ENCODE results near the gene CEP128. TPM values are rescaled to one million over a fixed set of nuclear protein-coding genes. Genes with fewer than 3 reads are reported as not detected.

Gene CEP128
- polyA plus RNA-seq, 1 donor (not counting 4 experiments of a cell fraction or from before 2014, with no cell fraction given), result 2.6 TPM

- no peak for DNase-seq (ENCODE audit: low read depth, low spot score)
- no peak overlapping the region for H3K27ac ChIP-seq (ENCODE audit: control insufficient read depth, insufficient read depth, low read length)
- no peak overlapping the region for H3K4me2 ChIP-seq (ENCODE audit: control insufficient read depth, extremely low read depth, insufficient read depth, low read depth, low read length)
- no peaks in the 10 kb centered on the region for H3K4me1 ChIP-seq (ENCODE audit: control insufficient read depth, extremely low read depth, insufficient read depth, low read length)
- H3K79me2 ChIP-seq (ENCODE audit: control insufficient read depth, insufficient read depth, low read length), result no peaks in the 10 kb centered on the region
- TF ChIP-seq CTCF (optimal IDR thresholded peaks at IDR 0.05 in 1 of 3, IDR thresholded peaks at IDR 0.05 in 1 of 3, conservative IDR thresholded peaks at IDR 0.05 in 1 of 3; ENCODE audit: extremely low read depth in 1 of 3, insufficient read depth in 2 of 3, low read length in 3 of 3) (no peak), EZH2 (IDR thresholded peaks at IDR 0.05; ENCODE audit: low read length) (no peak)
- dilution Hi-C loops (cut with MboI; ENCODE audit: extremely low pct_ligation_motif_present, low sequenced_read_pairs), result no loop called here
- no peak overlapping the region for H2AFZ ChIP-seq (ENCODE audit: control insufficient read depth, low read length)
- H3K4me3 ChIP-seq (ENCODE audit: control insufficient read depth in 2 of 3, extremely low read depth in 1 of 3, insufficient read depth in 2 of 3, low read depth in 1 of 3, low read length in 3 of 3), result no peak overlapping the region
- no peak overlapping the region for H3K9ac ChIP-seq (ENCODE audit: control insufficient read depth, extremely low read depth, insufficient read depth, low read length)
- no peak for FAIRE-seq
- H3K9me1 ChIP-seq (ENCODE audit: control insufficient read depth, extremely low read depth, insufficient read depth, low read length), result no peaks in the 10 kb centered on the region
- H3K36me3 ChIP-seq (ENCODE audit: control insufficient read depth in 2 of 2, extremely low read depth in 1 of 2, insufficient read depth in 2 of 2, low read length in 2 of 2), result no peaks in the 10 kb centered on the region
- no peaks in the 10 kb centered on the region for H3K27me3 ChIP-seq (ENCODE audit: control insufficient read depth, extremely low read depth, insufficient read depth, low read length)
- peaks cover 2% of the 10 kb centered on the region for H3K9me3 ChIP-seq (ENCODE audit: control insufficient read depth, low read depth, low read length)
- H4K20me1 ChIP-seq (ENCODE audit: control insufficient read depth, extremely low read depth, insufficient read depth, low read length), result no peaks in the 10 kb centered on the region
Observed at GRCh38 chr14:80678436-80678835, 263.1 kb downstream of the CEP128 start.

- TF ChIP-seq CTCF (optimal IDR thresholded peaks at IDR 0.05 in 1 of 3, IDR thresholded peaks at IDR 0.05 in 1 of 3, conservative IDR thresholded peaks at IDR 0.05 in 1 of 3; ENCODE audit: extremely low read depth in 1 of 3, insufficient read depth in 2 of 3, low read length in 3 of 3), result no peak
- no peak for TF ChIP-seq EZH2 (IDR thresholded peaks at IDR 0.05; ENCODE audit: low read length)
- Histone ChIP-seq H4K20me1 (ENCODE audit: control insufficient read depth, extremely low read depth, insufficient read depth, low read length) (no peaks in the 10 kb centered on the region), H3K79me2 (ENCODE audit: control insufficient read depth, insufficient read depth, low read length) (no peaks in the 10 kb centered on the region), H3K9me1 (ENCODE audit: control insufficient read depth, extremely low read depth, insufficient read depth, low read length) (no peaks in the 10 kb centered on the region), H3K4me2 (ENCODE audit: control insufficient read depth, extremely low read depth, insufficient read depth, low read depth, low read length) (no peak overlapping the region), H3K27me3 (ENCODE audit: control insufficient read depth, extremely low read depth, insufficient read depth, low read length) (no peaks in the 10 kb centered on the region), H3K4me1 (ENCODE audit: control insufficient read depth, extremely low read depth, insufficient read depth, low read length) (no peaks in the 10 kb centered on the region), H3K36me3 (ENCODE audit: control insufficient read depth in 2 of 2, extremely low read depth in 1 of 2, insufficient read depth in 2 of 2, low read length in 2 of 2) (no peaks in the 10 kb centered on the region), H3K27ac (ENCODE audit: control insufficient read depth, insufficient read depth, low read length) (no peak overlapping the region), H2AFZ (ENCODE audit: control insufficient read depth, low read length) (no peak overlapping the region), H3K9ac (ENCODE audit: control insufficient read depth, extremely low read depth, insufficient read depth, low read length) (no peak overlapping the region), H3K9me3 (ENCODE audit: control insufficient read depth, low read depth, low read length) (no peaks in the 10 kb centered on the region), H3K4me3 (ENCODE audit: control insufficient read depth in 2 of 3, extremely low read depth in 1 of 3, insufficient read depth in 2 of 3, low read depth in 1 of 3, low read length in 3 of 3) (no peak overlapping the region)
- dilution Hi-C loops (cut with MboI; ENCODE audit: extremely low pct_ligation_motif_present, low sequenced_read_pairs), result no loop called here
- FAIRE-seq, result no peak
- no peak for DNase-seq (ENCODE audit: low read depth, low spot score)
Observed at GRCh38 chr14:80669426-80669825, 272.1 kb downstream of the CEP128 start.
